ENCODE data around the gene GSTA1. TPM values are rescaled to one million over a fixed set of nuclear protein-coding genes. Genes with fewer than 3 reads are reported as not detected.
"Not testable (repeated sequence)": the region's sequence is repeated elsewhere in the genome, so short reads cannot be mapped to it uniquely, and the experiment has no call there.

The GSTA1 gene
- not detected for total RNA-seq
- 0.32 TPM for total RNA-seq (2013)

DNA sequence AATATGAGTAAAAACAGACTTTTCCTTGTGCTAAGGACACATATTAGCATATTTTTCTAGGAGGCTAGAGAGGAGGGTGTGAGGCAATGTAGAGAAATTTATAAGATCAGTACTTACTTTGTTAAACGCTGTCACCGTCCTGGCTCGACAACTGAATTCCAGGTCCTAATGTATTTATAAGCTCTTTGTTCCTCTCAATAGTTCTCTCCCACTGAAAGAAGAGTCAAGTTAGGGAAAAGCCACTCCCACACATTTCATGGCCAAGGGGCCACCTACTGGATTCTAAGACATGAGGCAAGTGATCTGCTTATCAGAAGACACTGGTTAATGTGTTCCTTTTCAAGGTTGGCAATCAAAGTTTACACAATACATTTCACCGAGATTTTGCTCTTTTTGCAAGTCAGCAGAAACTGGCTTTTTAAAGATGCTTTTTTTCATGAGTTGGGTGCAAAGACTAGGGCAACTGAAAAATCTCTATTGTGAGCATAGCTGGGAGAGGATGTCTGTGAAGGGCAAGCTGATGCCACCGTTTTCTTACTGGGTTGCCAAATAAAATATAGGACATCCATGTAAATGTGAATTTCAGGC lies at the start of gene GSTA1:
Gene GSTA1 (minus strand): TSS at position 149 of the 588 bp plus-strand sequence. CDS start 4,549 bp downstream, outside the sequence.
- H3K36me3 Mint-ChIP-seq; H3K27me3 ChIP-seq (ENCODE audit: control insufficient read depth, insufficient read depth, low read length); H3K4me3 Mint-ChIP-seq; H3K4me1 ChIP-seq (ENCODE audit: control insufficient read depth, insufficient read depth, low read length); ATAC-seq; H3K9me3 Mint-ChIP-seq; H3K9me3 ChIP-seq (ENCODE audit: control insufficient read depth, insufficient read depth, low read length); H3K4me1 Mint-ChIP-seq; H3K4me3 ChIP-seq (ENCODE audit: low read length); H3K27ac Mint-ChIP-seq; intact Hi-C loops (cut with micrococcal nuclease); H3K36me3 ChIP-seq (ENCODE audit: control insufficient read depth, insufficient read depth, low read length); DNase-seq; H3K27ac ChIP-seq (ENCODE audit: low read length): not testable (repeated sequence)
- WGBS (ENCODE audit: insufficient coverage): 93% methylated on average over 4 of the region's 5 CpGs
- H3K27me3 Mint-ChIP-seq (ENCODE audit: low read depth in 2 of 2): peaks cover 14 to 57% of the 10 kb centered on the region in 2 donors

- H3K4me1 Mint-ChIP-seq: no peaks in the 10 kb centered on the region
- no peak overlapping the region for H3K4me3 Mint-ChIP-seq
- H3K9me3 Mint-ChIP-seq: no peaks in the 10 kb centered on the region
- intact Hi-C loops (cut with micrococcal nuclease): no loop called here
- Histone ChIP-seq H3K4me3 (ENCODE audit: low read length) (no peak overlapping the region), H3K27ac (ENCODE audit: low read length) (no peak overlapping the region), H3K27me3 (ENCODE audit: control insufficient read depth, insufficient read depth, low read length) (no peaks in the 10 kb centered on the region), H3K4me1 (ENCODE audit: control insufficient read depth, insufficient read depth, low read length) (no peaks in the 10 kb centered on the region), H3K36me3 (ENCODE audit: control insufficient read depth, insufficient read depth, low read length) (no peaks in the 10 kb centered on the region), H3K9me3 (ENCODE audit: control insufficient read depth, insufficient read depth, low read length) (no peaks in the 10 kb centered on the region)
- no peaks in the 10 kb centered on the region for H3K36me3 Mint-ChIP-seq
- no peak overlapping the region for H3K27ac Mint-ChIP-seq
- ATAC-seq: no peak
- peaks cover 28 to 30% of the 10 kb centered on the region in 2 donors for H3K27me3 Mint-ChIP-seq (ENCODE audit: low read depth in 2 of 2)
- TF ChIP-seq, protein P1, sequence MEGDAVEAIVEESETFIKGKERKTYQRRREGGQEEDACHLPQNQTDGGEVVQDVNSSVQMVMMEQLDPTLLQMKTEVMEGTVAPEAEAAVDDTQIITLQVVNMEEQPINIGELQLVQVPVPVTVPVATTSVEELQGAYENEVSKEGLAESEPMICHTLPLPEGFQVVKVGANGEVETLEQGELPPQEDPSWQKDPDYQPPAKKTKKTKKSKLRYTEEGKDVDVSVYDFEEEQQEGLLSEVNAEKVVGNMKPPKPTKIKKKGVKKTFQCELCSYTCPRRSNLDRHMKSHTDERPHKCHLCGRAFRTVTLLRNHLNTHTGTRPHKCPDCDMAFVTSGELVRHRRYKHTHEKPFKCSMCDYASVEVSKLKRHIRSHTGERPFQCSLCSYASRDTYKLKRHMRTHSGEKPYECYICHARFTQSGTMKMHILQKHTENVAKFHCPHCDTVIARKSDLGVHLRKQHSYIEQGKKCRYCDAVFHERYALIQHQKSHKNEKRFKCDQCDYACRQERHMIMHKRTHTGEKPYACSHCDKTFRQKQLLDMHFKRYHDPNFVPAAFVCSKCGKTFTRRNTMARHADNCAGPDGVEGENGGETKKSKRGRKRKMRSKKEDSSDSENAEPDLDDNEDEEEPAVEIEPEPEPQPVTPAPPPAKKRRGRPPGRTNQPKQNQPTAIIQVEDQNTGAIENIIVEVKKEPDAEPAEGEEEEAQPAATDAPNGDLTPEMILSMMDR (IDR thresholded peaks at IDR 0.05): no peak
- DNase-seq: no peak
- 87% methylated on average over 4 of the region's 4 CpGs for WGBS (ENCODE audit: insufficient coverage)
Measured at GRCh38 chr6:52849137-52849536, 45.5 kb upstream of the GSTA1 start.

DNA sequence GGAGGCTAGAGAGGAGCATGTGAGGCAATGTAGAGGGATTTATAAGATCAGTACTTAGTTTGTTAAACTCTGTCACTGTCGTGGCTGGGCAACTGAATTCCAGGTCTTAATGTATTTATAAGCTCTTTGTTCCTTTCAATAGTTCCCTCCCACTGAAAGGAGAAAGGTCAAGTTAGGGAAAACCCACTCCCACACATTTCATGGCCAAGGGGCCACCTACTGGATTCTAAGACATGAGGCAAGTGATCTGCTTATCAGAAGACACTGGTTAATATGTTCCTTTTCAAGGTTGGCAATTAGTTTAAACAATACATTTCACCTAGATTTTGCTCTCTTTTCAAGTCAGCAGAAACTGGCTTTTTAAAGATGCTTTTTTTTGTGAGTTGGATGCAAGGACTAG lies 42.4 kb upstream of the GSTA1 start:
- peaks cover 9 to 16% of the 10 kb centered on the region in 2 donors for H3K27me3 Mint-ChIP-seq (ENCODE audit: low read depth in 2 of 2)
- H3K27ac ChIP-seq (ENCODE audit: low read length): no peak overlapping the region
- no peak overlapping the region for H3K4me3 ChIP-seq (ENCODE audit: low read length)
- H3K36me3 Mint-ChIP-seq: no peaks in the 10 kb centered on the region
- no peak overlapping the region for H3K4me3 Mint-ChIP-seq
- H3K4me1 Mint-ChIP-seq: no peaks in the 10 kb centered on the region
- H3K27ac Mint-ChIP-seq: no peak overlapping the region
- no peaks in the 10 kb centered on the region for H3K27me3 ChIP-seq (ENCODE audit: control insufficient read depth, insufficient read depth, low read length)
- no peak for ATAC-seq
- H3K9me3 ChIP-seq (ENCODE audit: control insufficient read depth, insufficient read depth, low read length): no peaks in the 10 kb centered on the region
- no peaks in the 10 kb centered on the region for H3K9me3 Mint-ChIP-seq
- no peak for DNase-seq
- H3K4me1 ChIP-seq (ENCODE audit: control insufficient read depth, insufficient read depth, low read length): no peaks in the 10 kb centered on the region
- 40% methylated on average over 1 of the region's 1 CpG for WGBS (ENCODE audit: insufficient coverage)
- no peaks in the 10 kb centered on the region for H3K36me3 ChIP-seq (ENCODE audit: control insufficient read depth, insufficient read depth, low read length)
- TF ChIP-seq, protein P1 (IDR thresholded peaks at IDR 0.05): no peak
- intact Hi-C loops (cut with micrococcal nuclease): no loop called here

- Histone ChIP-seq H3K9me3 (ENCODE audit: control insufficient read depth, insufficient read depth, low read length) (no peaks in the 10 kb centered on the region), H3K36me3 (ENCODE audit: control insufficient read depth, insufficient read depth, low read length) (no peaks in the 10 kb centered on the region), H3K4me1 (ENCODE audit: control insufficient read depth, insufficient read depth, low read length) (no peaks in the 10 kb centered on the region), H3K27ac (ENCODE audit: low read length) (no peak overlapping the region), H3K4me3 (ENCODE audit: low read length) (no peak overlapping the region), H3K27me3 (ENCODE audit: control insufficient read depth, insufficient read depth, low read length) (no peaks in the 10 kb centered on the region)
- ATAC-seq (no peak), DNase-seq (no peak)
- TF ChIP-seq, protein P1 (IDR thresholded peaks at IDR 0.05): no peak
- Mint-ChIP-seq H3K4me3 (no peak overlapping the region), H3K27me3 (ENCODE audit: low read depth in 2 of 2) (peaks cover 11 to 15% of the 10 kb centered on the region in 2 donors), H3K36me3 (no peaks in the 10 kb centered on the region), H3K9me3 (no peaks in the 10 kb centered on the region), H3K4me1 (no peaks in the 10 kb centered on the region), H3K27ac (no peak overlapping the region)
- intact Hi-C loops (cut with micrococcal nuclease): no loop called here
- 93% methylated on average over 2 of the region's 4 CpGs for WGBS (ENCODE audit: insufficient coverage)
Measured at GRCh38 chr6:52843605-52844004, 40.0 kb upstream of the GSTA1 start.
